ENCODE results near the gene GTF3C1. TPM values are rescaled to one million over a fixed set of nuclear protein-coding genes. Genes with fewer than 3 reads are reported as not detected.

GTF3C1 gene
- total and polyA plus RNA-seq, 2 of the 8 experiments (the other 6 are each of a cell fraction or from before 2014, with no cell fraction given) = 89.3 to 126 TPM

DNA sequence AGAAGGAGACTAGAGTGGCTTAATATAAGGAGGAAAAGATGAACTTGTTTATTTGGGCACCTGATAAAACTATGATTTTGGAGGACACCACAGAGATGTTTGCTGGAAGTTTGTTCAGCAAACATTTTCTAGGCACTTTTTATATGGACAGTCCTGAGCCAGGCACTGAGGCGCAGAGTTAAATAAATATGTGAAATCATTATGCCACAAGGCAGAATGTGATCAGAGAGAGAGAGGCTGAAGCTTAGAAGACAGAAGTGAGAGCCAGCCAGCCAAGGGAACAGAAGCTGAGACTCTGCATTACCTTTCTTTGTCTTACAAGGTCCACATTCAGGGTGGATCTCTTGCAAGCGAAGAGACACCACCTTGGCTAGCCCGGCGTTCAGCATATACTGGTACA is 21.4 kb downstream of the GTF3C1 start:
- no peak overlapping the region for H2AFZ ChIP-seq (ENCODE audit: low read length)
- no peak overlapping the region for H2BK120ac ChIP-seq (replicated peaks; ENCODE audit: low read depth, low read length)
- no peak overlapping the region for H3K14ac ChIP-seq (ENCODE audit: insufficient read length)
- no peak overlapping the region for H2BK5ac ChIP-seq (ENCODE audit: low read depth, low read length)
- H3K23ac ChIP-seq (ENCODE audit: insufficient read length) = no peak overlapping the region
- no peak overlapping the region for H3K4me2 ChIP-seq (ENCODE audit: insufficient read depth in 1 of 2, low read depth in 2 of 2, low read length in 2 of 2)
- POLR2A ChIA-PET (ENCODE audit: partially characterized antibody) = interaction anchor here (1.3 kb wide), 1 partner anchor 27 kb away, joined by 3 read pairs; no protein-coding TSS in a partner anchor
- no peaks in the 10 kb centered on the region for H3K27me3 ChIP-seq (replicated peaks in 1 of 4; ENCODE audit: control insufficient read depth in 3 of 4, extremely low read depth in 1 of 4, insufficient read depth in 3 of 4, low read length in 3 of 4)
- H3K4me1 ChIP-seq (replicated peaks in 1 of 4; ENCODE audit: control insufficient read depth in 3 of 4, insufficient read depth in 4 of 4, low read length in 3 of 4) = peaks cover 0 to 3% (median 0%) of the 10 kb centered on the region in 4 experiments; a peak in 1 of 7 replicates
- no peak overlapping the region for H3K4me3 ChIP-seq (ENCODE audit: extremely low read depth in 1 of 4, insufficient read depth in 2 of 4, low read depth in 3 of 4, low read length in 4 of 4)
- no peaks in the 10 kb centered on the region for H3K23me2 ChIP-seq (ENCODE audit: low read depth, low read length)
- no peak overlapping the region for H2BK20ac ChIP-seq (ENCODE audit: low read length)
- H2BK12ac ChIP-seq (ENCODE audit: low read depth, low read length) = no peak overlapping the region
- H4K8ac ChIP-seq (ENCODE audit: extremely low read depth, insufficient read depth, low read length) = no peak overlapping the region
- H4K5ac ChIP-seq (ENCODE audit: insufficient read length, low read depth, low read length) = no peak overlapping the region
- no peak overlapping the region for H3K18ac ChIP-seq (ENCODE audit: extremely low read depth, low read length)
- no peaks in the 10 kb centered on the region for H3K79me2 ChIP-seq (ENCODE audit: control insufficient read depth in 1 of 2, insufficient read depth in 2 of 2, low read length in 2 of 2)
- 100% methylated on average over 4 of the region's 4 CpGs; no CpG with 5 or more reads in 1 of the 2 experiments for whole genome bisulfite sequencing, 2 experiments (ENCODE audit: extremely low coverage in 1 of 2, insufficient coverage in 1 of 2, insufficient read length in 1 of 2, insufficient replicate concordance in 2 of 2, low coverage in 1 of 2, low lambda C conversion rate in 2 of 2, missing lambda C conversion rate in 1 of 2)
- no peak overlapping the region for H3K9ac ChIP-seq (replicated peaks in 1 of 4; ENCODE audit: extremely low read depth in 1 of 4, low read depth in 3 of 4, low read length in 3 of 4)
- FAIRE-seq (no peak), DNase-seq (ENCODE audit: low read depth in 1 of 2, low spot score in 2 of 2) (no peak)
- no peak overlapping the region for H2BK15ac ChIP-seq (ENCODE audit: low read length)
- no peak overlapping the region for H4K91ac ChIP-seq (replicated peaks; ENCODE audit: insufficient read length, low read length)
- peaks cover 32 to 96% (median 76%) of the 10 kb centered on the region in 4 experiments for H3K36me3 ChIP-seq (ENCODE audit: control insufficient read depth in 2 of 4, insufficient read depth in 4 of 4, low read length in 3 of 4)
- no peak overlapping the region for H2AK5ac ChIP-seq (ENCODE audit: low read depth, low read length)
- no peaks in the 10 kb centered on the region for H3K9me3 ChIP-seq (ENCODE audit: insufficient read depth in 2 of 2, low read depth in 1 of 2, low read length in 1 of 2)
- H3K79me1 ChIP-seq (ENCODE audit: low read depth, low read length) = no peaks in the 10 kb centered on the region; the same call in none of the 2 replicates
- H3K27ac ChIP-seq (ENCODE audit: low read depth, low read length) = no peak overlapping the region
- H3K56ac ChIP-seq (replicated peaks; ENCODE audit: insufficient read length, low read depth, low read length) = no peak overlapping the region
- CTCF ChIA-PET (ENCODE audit: partially characterized antibody) = no interaction called here
- H4K20me1 ChIP-seq (replicated peaks in 1 of 2; ENCODE audit: control insufficient read depth in 1 of 2, insufficient read depth in 2 of 2, low read length in 2 of 2) = peaks cover 0 to 5% of the 10 kb centered on the region in 2 experiments
- no peak overlapping the region for H3K4ac ChIP-seq (replicated peaks; ENCODE audit: insufficient read length, low read depth, low read length)
- TF ChIP-seq, protein P1, sequence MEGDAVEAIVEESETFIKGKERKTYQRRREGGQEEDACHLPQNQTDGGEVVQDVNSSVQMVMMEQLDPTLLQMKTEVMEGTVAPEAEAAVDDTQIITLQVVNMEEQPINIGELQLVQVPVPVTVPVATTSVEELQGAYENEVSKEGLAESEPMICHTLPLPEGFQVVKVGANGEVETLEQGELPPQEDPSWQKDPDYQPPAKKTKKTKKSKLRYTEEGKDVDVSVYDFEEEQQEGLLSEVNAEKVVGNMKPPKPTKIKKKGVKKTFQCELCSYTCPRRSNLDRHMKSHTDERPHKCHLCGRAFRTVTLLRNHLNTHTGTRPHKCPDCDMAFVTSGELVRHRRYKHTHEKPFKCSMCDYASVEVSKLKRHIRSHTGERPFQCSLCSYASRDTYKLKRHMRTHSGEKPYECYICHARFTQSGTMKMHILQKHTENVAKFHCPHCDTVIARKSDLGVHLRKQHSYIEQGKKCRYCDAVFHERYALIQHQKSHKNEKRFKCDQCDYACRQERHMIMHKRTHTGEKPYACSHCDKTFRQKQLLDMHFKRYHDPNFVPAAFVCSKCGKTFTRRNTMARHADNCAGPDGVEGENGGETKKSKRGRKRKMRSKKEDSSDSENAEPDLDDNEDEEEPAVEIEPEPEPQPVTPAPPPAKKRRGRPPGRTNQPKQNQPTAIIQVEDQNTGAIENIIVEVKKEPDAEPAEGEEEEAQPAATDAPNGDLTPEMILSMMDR (IDR thresholded peaks at IDR 0.05; ENCODE audit: control extremely low read depth in 1 of 3, insufficient read depth in 1 of 3, low read depth in 1 of 3, low read length in 3 of 3) = no peak
- TF ChIP-seq EZH2 (IDR thresholded peaks at IDR 0.05; ENCODE audit: low read depth, low read length, severe bottlenecking) (no peak), CHD2 (IDR thresholded peaks at IDR 0.05; ENCODE audit: low read length) (no peak), POU5F1 (IDR thresholded peaks at IDR 0.05; ENCODE audit: low read depth, low read length) (no peak), TCF12 (IDR thresholded peaks at IDR 0.05; ENCODE audit: low read depth, low read length) (no peak), CREB1 (IDR thresholded peaks at IDR 0.05) (no peak), SIX5 (IDR thresholded peaks at IDR 0.05; ENCODE audit: low read depth, low read length) (no peak), PHF8 (conservative IDR thresholded peaks at IDR 0.05; ENCODE audit: low read depth, low read length) (no peak), SRF (IDR thresholded peaks at IDR 0.05; ENCODE audit: low read depth, low read length) (no peak), FOSL1 (IDR thresholded peaks at IDR 0.05; ENCODE audit: insufficient read depth, low read depth, low read length) (no peak), CEBPB (IDR thresholded peaks at IDR 0.05; ENCODE audit: low read depth, low read length) (no peak), KDM5A (IDR thresholded peaks at IDR 0.05; ENCODE audit: low read length) (no peak), GTF2F1 (IDR thresholded peaks at IDR 0.05; ENCODE audit: borderline replicate concordance, low read depth, low read length) (no peak)
